ENCODE measurements around the gene ADAMTS9.
A peak's percentile ranks its signal among the peaks of the same experiment; 100 is the strongest.

The ADAMTS9 gene

GRCh38 chr3:64638511-64638910 lies 49.3 kb downstream of the ADAMTS9 start:
- no peak for TF ChIP-seq CTCF (IDR thresholded peaks at IDR 0.05; ENCODE audit: insufficient read depth, low read depth, low read length, missing control alignments)
- H3K4me3 ChIP-seq (ENCODE audit: low read length), result no peak overlapping the region
- DNase-seq (ENCODE audit: low read depth), result no peak

- no peak for TF ChIP-seq CTCF (IDR thresholded peaks at IDR 0.05; ENCODE audit: insufficient read depth, low read depth, low read length, missing control alignments)
- no peak overlapping the region for H3K4me3 ChIP-seq (ENCODE audit: low read length)
- no peak for DNase-seq (ENCODE audit: low read depth)
Observed at GRCh38 chr3:64634417-64634816, 53.4 kb downstream of the ADAMTS9 start.

- H3K4me3 ChIP-seq (ENCODE audit: low read length), result no peak overlapping the region
- DNase-seq (ENCODE audit: low read depth), result no peak
- TF ChIP-seq CTCF (IDR thresholded peaks at IDR 0.05; ENCODE audit: insufficient read depth, low read depth, low read length, missing control alignments), result no peak
Observed at GRCh38 chr3:64631951-64632350, 55.8 kb downstream of the ADAMTS9 start.

GRCh38 chr3:64627471-64628321 lies 60.1 kb downstream of the ADAMTS9 start:
- TF ChIP-seq CTCF (IDR thresholded peaks at IDR 0.05; ENCODE audit: insufficient read depth, low read depth, low read length, missing control alignments), result no peak
- peak; percentile 4 for DNase-seq (ENCODE audit: low read depth)
- H3K4me3 ChIP-seq (ENCODE audit: low read length), result no peak overlapping the region

GRCh38 chr3:64627042-64627441 lies 60.8 kb downstream of the ADAMTS9 start:
- no peak overlapping the region for H3K4me3 ChIP-seq (ENCODE audit: low read length)
- TF ChIP-seq CTCF (IDR thresholded peaks at IDR 0.05; ENCODE audit: insufficient read depth, low read depth, low read length, missing control alignments), result no peak
- no peak for DNase-seq (ENCODE audit: low read depth)

GRCh38 chr3:64625381-64625780 lies 62.4 kb downstream of the ADAMTS9 start:
- no peak overlapping the region for H3K4me3 ChIP-seq (ENCODE audit: low read length)
- DNase-seq (ENCODE audit: low read depth), result no peak
- TF ChIP-seq CTCF (IDR thresholded peaks at IDR 0.05; ENCODE audit: insufficient read depth, low read depth, low read length, missing control alignments), result no peak

- DNase-seq (ENCODE audit: low read depth), result no peak
- no peak overlapping the region for H3K4me3 ChIP-seq (ENCODE audit: low read length)
- no peak for TF ChIP-seq CTCF (IDR thresholded peaks at IDR 0.05; ENCODE audit: insufficient read depth, low read depth, low read length, missing control alignments)
Observed at GRCh38 chr3:64623125-64623524, 64.7 kb downstream of the ADAMTS9 start.

Measured in epithelial cell of esophagus (primary cell).